NCI-H187 treated with DMSO at 0.1 percent for 48 hours (cell line): ENCODE results near the gene PRELID1.
"Not testable (repeated sequence)": the region's sequence is repeated elsewhere in the genome, so short reads cannot be mapped to it uniquely, and the experiment has no call there.

Experiments
- DNase-seq: peaks from one replicate; lab custom pipeline; 2025; lab: John Stamatoyannopoulos, UW

PRELID1 gene

GRCh38 chr5:177335701-177336065 lies 32.1 kb downstream of the PRELID1 start:
- no peak for DNase-seq

- DNase-seq: no peak
Observed at GRCh38 chr5:177336112-177336511, 32.5 kb downstream of the PRELID1 start.

DNA sequence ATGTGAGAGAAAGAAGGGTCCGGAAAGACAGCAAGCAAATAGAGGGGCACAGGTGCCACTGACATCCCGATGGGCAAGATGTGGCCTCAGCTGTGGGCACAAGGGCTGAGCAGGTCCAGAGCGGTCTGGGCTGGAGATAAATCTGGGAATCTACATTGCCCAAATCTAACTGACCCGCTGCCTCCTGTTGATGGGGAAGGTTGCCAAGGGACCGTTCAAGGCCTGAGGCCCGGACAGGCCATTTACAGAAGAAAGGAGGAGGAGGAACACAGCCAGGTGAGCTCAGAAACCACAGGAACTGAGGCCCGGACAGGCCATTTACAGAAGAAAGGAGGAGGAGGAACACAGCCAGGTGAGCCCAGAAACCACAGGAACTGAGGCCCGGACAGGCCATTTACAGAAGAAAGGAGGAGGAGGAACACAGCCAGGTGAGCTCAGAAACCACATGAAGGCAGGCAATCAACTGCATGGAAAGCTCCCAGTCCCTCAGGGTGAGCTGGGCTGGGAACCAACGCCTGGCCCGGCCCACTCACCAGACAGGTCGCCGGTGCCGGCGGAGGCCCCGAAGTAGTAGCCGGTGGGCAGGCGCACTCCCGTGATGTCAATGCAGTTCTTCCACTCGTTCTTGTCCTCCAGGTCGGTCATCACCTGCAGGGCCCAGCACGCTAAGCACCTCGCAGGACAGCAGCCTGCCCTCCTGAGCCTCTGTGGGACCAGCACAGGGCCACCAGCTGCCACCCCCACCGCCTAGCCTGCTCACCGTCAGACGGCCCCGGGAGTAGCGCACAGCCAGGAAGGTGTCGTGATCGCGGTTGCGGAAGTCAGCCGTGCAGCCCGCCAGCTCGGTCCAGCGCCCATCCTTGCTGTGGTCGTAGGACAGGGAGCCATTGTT lies 33.2 kb downstream of the PRELID1 start:
- no peak for DNase-seq

DNA sequence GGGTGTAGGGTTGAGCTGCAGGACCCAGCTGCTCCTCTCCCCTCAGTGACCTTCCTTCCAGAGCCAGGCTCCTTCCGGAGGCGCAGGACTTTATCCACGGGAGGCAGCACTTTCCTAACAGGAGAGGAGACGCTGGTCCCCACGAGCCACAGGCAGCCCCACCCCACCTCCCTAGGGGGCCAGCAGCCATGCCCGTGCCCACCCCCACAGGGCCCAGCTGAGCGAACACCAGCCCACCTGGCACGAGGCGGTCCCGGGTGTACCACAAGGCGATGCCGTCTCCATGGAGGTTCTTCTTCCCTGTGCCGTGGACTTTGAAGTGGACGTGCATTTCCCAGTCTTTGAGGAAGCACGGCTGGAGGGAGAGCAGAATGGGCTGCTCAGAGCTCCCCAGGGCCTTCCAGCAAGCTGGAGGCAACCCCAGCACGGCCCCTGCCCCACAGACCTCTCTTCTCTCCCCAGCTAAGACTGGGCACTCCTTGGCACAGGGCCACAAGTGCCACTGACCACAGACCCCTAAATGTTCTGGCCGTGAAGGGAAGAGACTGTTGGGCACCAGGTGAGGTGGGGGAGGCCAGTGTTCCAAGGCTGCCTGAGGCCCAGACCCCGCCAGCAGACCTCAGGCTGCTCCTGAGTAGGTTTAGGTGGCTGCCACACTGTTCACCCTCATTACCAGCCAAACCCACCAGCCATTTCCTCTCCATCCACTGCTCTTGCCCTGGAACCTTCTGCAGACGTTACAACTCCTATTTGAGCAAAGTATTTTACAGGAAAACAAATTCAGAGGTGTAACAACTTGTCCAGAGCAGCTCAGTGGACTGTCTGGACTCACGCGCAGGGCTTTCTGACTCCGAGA lies 34.9 kb downstream of the PRELID1 start:
- DNase-seq: no peak

- DNase-seq: no peak
Observed at GRCh38 chr5:177339107-177339638, 35.6 kb downstream of the PRELID1 start.

DNA sequence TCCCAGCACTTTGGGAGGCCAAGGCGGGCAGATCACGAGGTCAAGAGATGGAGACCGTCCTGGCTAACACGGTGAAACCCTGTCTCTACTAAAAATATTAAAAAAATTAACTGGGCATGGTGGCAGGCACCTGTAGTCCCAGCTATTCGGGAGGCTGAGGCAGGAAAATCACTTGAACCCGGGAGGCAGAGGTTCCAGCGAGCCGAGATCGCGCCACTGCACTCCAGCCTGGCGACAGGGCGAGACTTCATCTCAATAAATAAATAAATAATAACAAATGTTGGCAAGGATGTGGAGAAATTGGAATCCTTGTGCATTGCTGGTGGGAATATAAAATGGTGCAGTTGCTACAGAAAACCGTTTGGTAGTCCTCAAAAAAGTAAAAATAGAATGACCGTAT lies 39.4 kb downstream of the PRELID1 start:
- DNase-seq: not testable (repeated sequence)

GRCh38 chr5:177343777-177344176 lies 40.2 kb downstream of the PRELID1 start:
- no peak for DNase-seq

- no peak for DNase-seq
Observed at GRCh38 chr5:177344891-177345290, 41.3 kb downstream of the PRELID1 start.

DNA sequence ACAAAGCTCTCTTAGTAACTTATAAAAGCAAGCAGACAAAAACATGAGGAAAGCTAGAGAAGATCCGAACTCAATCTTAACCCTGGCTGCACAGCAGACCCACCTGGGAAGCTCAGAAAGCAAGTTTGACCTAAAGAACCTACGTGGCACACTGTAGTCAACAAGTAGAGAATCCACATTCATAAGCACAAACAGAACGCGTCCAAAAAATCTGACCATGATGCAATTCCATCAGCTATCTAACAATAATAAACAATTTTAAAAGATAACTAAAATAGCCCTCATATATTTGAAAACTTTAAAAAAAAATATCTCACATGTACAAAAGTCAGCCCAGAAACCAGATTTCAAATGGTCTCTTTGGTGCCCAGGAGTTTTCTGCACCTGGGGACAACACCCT lies 43.2 kb downstream of the PRELID1 start:
- no peak for DNase-seq

GRCh38 chr5:177347699-177348098 lies 44.1 kb downstream of the PRELID1 start:
- no peak for DNase-seq

GRCh38 chr5:177349362-177349647 lies 45.7 kb downstream of the PRELID1 start:
- no peak for DNase-seq

- no peak for DNase-seq
Observed at GRCh38 chr5:177349762-177350161, 46.2 kb downstream of the PRELID1 start.

DNA sequence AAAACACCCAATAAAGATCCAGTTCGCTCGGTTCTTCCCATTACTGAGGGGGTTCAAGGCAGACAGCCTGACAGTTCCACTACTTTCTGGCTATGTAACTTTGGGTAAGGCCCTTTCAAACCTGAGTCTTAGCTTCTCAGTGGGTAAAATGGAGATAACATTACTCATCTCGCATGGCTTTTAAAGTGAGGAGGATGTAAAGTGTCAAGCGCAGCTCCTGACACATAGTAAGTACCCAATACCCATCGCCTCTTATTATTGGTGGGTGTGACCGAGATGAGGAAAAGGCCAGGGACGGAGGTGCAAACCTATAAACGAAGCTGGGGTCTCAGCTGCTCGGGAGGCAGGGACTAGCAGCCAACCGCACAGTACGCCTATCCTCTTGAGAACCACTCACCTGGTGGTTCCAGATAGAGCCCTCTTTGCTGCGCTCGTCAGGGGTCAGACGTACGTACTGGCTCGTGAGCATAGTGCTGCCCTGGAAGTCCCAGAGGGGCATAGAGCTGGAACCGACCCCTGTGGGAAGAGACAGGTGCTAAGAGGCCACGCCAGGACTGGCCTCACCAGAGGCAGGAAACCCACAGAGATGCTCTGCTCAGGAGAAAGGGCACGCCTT lies 47.3 kb downstream of the PRELID1 start:
- no peak for DNase-seq

GRCh38 chr5:177351392-177352329 lies 48.1 kb downstream of the PRELID1 start, which contains the start of gene LMAN2:
TSS of gene LMAN2 (minus strand) at chr5:177351668. CDS start at chr5:177351647, 21 bp downstream.
- peak; percentile 77 for DNase-seq

DNA sequence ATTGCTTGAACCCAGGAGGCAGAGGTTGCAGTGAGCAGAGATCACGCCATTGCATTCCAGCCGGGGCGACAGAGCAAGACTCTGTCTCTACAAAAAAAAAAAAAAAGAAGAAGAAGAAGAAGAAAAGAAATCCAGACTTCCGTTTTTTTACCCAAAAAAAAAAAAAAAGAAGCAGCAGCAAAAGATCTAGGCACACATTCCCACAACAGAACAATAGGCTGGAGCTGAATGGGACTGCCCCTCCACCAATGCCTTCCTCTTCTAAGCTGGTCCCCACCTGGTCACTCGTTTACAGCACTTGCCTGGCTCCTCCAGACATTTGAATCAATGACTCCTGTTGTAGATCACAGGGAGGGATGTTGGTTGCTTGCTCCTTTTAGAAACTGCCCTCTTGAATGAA lies 49.5 kb downstream of the PRELID1 start:
- no peak for DNase-seq

- DNase-seq: no peak
Observed at GRCh38 chr5:177354256-177354655, 50.7 kb downstream of the PRELID1 start.

DNA sequence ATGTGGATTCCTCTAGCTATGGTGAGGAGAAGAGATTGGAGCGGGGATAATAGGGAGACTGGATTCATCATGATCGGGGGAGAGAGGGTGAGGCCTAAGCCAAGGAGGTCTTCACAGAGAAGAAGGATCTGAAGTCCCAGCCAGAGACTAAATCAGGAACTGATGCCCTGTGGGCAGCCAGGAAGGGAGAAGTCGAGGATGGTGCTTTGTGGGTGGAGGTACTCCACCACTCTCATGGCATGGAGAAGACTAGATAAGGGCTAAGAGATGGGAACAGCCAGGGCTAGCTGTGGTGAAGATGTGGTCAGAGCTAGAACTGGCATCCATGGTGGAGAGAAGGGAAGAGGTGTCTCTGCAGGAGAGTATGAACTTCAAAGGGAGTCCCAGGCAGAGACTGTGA lies 51.1 kb downstream of the PRELID1 start:
- DNase-seq: no peak

- no peak for DNase-seq
Observed at GRCh38 chr5:177355162-177355867, 51.7 kb downstream of the PRELID1 start.

DNA sequence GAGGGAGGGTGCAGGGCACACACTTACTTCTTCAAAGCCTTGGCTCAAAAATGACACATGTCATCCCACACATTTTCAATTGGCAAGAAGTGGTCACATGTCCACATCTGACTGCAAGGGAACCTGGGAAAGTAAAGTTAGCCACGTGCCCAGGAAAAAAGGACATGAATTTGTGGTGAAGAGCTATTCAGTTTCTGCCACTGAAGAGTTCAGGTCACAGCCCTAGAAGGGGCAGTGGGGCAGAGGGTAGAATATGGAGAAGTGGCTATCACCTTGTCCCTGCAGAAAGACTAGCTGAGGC lies 52.2 kb downstream of the PRELID1 start:
- DNase-seq: no peak
